HT-29 (cell line): ENCODE measurements around the gene TSSC4. TPM values are rescaled to one million over a fixed set of nuclear protein-coding genes. Genes with fewer than 3 reads are reported as not detected.

ENCODE experiments used
- DNase-seq: peaks from one replicate; pipeline ENCODE4 v3.0.0-alpha.2; 2015; ENCODE audit warnings: low spot score
- small RNA-seq: library from RNA; depleted of rRNA; stranded (forward); fragments of <200 nt; gene quantifications from one replicate; pipeline ENCODE3, GENCODE V24; 2014
- total RNA-seq: library from RNA; depleted of rRNA; stranded (reverse); fragments of >200 nt; shearing (Covaris generic); gene quantifications from 2 replicates; pipeline ENCODE4 v1.2.3, GENCODE V29; 2014; rRNA removed

Gene TSSC4
- total RNA-seq, 1 experiment from 2014 or later: 114 TPM

DNA sequence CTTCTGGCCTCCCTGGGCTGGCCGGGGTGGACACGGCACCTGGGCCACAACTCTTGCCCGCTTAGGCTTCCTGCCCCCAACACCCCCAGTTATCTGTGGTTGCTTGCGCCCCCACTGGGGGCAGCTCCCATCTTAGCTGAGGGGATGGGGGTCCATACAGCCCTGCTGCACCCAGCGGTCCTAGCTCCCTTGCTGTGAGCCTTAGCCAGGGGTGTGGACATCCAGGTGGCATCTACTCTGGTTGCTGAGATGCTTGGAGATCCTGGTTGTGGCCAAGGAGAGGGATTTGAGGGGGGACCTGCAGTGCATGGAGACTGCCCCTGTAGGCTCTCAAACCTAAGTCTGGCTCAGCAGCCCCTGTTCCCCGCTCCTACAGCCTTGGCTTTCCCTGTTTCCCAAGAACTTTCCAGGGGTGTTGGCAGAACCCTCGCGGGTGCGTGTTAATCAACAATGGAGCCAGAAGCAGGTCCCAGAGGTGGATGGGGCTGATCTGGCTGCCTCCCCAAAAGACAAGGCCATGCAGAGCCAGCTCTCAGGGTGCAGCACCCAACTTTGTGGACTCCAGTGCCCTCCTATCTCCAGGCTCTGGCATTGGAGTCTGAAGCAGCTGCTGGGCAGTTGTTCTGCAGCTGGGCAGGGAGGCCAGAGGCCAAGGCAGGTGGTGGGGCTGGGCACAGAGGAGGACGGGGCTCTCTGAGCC is 47.6 kb downstream of the TSSC4 start:
- DNase-seq: no peak

DNA sequence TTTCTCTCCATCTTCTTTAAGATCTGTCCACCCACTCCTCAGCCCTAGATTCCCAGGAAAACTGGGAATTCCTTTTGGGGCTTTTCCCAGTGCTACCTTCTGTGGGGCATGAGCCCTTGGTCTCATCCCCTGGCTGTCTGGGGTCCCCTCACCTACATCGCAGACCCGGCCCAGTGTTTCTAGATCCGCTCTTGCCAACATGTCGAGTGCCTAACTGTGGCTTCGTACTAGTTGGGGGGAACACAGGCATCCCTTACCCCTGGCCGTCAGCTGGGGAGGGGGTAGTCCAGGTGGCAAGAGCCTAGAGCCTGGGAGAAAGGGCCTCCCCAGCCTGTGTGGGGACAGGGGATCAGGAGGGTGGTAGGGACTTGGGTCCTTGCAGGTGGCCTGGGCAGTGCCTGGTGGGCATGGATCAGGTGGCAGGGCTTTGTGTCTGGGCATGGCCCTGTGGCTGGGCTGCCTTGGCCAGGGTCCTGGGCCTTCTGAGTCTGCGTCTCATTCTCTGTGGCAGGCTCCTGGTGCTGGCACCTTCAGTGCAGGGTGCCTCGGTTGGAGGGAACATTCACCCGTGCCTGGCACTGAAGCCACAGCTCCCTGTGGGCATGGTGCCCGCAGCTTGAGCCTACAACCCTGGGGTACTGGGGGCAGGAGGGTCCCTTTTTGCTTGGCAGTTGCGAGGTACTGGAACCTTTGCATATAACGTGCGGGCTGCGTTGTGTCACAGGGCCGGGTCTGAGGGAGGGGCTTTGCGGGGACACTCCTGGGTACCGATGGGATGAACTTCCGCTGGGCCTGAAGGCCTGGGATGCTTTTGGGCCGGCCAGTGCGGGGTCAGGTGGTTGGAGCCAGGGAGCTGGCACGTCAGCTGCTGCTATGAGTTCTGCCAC is 48.4 kb downstream of the TSSC4 start:
- no peak for DNase-seq

GRCh38 chr11:2449548-2450320 is 49.2 kb downstream of the TSSC4 start:
- no peak for DNase-seq

DNA sequence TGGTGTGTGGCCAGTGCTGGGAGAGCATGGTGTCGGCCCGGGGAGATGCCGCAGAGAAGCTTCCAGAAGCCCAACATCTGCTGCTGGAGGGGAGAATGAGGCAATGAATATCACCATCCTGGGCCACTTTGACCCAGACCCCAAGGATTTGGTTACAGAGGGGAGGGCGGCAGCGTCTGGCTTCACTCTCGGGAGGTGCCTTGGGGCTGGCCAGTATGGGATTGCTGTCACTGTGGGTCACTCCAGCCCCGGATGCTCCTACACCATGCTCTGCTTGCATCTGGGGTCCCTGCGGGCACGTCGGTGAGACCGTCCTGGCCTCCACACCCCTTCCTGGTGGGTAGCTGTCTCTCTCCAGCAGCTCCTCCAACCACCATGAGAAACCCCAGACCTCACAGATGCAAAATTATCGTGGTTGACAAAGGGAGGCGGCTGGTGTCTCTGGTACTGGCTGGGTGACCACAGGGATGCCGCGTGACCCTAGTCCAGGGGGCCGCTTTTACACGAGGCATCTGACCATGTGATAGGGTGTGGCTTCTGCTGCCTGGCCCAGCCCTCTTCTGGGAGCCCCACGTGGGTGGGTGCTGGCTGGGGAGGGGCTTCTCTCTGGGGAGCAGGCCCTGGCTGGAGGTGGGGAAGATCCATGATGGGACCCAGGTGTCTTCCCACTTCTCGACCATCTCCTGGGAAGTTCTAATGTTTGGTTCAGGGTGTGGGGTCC is 49.9 kb downstream of the TSSC4 start:
- DNase-seq: no peak

- no peak for DNase-seq
Measured at GRCh38 chr11:2451336-2451735, 50.8 kb downstream of the TSSC4 start.

DNA sequence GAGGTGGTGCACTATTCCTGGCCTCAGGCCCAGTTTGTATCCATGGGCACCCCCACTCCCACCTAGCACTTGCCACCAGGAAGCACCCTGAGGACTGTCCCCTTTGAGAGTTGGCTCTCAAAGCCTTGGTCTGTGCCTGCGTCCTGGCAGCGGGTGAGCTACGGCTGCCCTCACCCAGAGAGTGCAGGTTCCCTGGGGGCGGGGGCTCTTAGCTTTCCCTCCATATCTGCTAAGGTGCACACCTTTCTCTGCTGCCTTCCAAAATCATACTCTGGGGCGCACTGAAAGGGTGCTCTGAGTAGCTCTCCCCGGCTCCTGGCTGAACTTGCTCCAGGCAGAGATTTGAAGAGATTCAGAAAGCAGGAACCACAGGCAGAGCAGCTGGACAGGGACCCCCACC is 51.4 kb downstream of the TSSC4 start:
- DNase-seq: no peak

DNA sequence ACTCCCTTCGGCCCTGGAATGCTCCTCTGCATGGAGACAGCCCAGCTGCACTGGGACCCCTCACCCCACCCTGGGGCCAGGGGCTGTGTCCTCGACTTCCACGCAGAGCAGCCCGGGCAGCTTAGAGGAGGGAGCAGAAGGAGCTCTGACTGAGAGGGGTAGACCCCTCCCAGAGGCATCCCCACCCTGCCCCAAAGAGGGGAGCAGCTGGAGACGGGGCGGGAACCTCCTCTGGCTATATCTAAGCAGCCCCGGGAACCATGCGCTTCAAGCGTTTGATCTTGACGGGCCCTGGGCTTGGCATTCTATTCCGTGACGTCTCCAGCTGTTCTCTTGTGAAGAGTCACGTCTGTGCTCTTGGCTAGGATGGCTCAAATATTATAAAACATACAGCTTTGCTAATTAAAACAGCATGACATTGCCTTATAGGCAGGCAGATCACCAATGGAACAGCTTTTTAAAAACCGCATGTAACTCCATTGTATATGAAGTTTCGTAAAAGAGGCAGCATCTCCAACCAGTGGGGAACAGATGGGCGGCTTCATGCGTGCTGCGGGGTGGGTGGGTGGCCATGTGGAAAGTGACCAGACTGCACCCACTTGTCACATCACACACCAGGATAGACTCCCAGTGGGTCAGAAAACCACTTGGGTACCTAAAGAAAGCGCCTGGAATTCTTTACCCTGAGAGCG is 51.9 kb downstream of the TSSC4 start:
- no peak for DNase-seq

- no peak for DNase-seq
Measured at GRCh38 chr11:2453436-2453835, 52.9 kb downstream of the TSSC4 start.

Small RNA genes within 50 kb of the gene (small RNA-seq; reads per million reads assigned to genes)
- gene RF00019: not detected

Other genes with a start within 250 kb of the TSSC4 start
- not detected in 2 replicates for gene INS, start 239.5 kb upstream of the TSSC4 start, total RNA-seq
- 1.8 and 3.4 TPM in 2 replicates for gene TH, start 228.9 kb upstream of the TSSC4 start, total RNA-seq
- 5.0 and 6.8 TPM in 2 replicates for gene ASCL2, start 130.2 kb upstream of the TSSC4 start, total RNA-seq
- gene C11orf21, start 98.8 kb upstream of the TSSC4 start, total RNA-seq: 0.81 and 1.3 TPM in 2 replicates
- 1.4 and 2.5 TPM in 2 replicates for gene TSPAN32, start 98.7 kb upstream of the TSSC4 start, total RNA-seq
- 121 and 132 TPM in 2 replicates for gene CD81, start 23.4 kb upstream of the TSSC4 start, total RNA-seq
- 1.7 and 1.8 TPM in 2 replicates for gene TRPM5, start 43.8 kb downstream of the TSSC4 start, total RNA-seq
- gene KCNQ1, start 44.3 kb downstream of the TSSC4 start, total RNA-seq: 9.2 and 9.9 TPM in 2 replicates